ENCODE data around the gene AVPR2. TPM values are rescaled to one million over a fixed set of nuclear protein-coding genes. Genes with fewer than 3 reads are reported as not detected.
A peak's percentile ranks its signal among the peaks of the same experiment; 100 is the strongest.

The AVPR2 gene
- total RNA-seq, 4 donors from 2014 or later, result 0.78 to 2.4 (median 1.5) TPM

DNA sequence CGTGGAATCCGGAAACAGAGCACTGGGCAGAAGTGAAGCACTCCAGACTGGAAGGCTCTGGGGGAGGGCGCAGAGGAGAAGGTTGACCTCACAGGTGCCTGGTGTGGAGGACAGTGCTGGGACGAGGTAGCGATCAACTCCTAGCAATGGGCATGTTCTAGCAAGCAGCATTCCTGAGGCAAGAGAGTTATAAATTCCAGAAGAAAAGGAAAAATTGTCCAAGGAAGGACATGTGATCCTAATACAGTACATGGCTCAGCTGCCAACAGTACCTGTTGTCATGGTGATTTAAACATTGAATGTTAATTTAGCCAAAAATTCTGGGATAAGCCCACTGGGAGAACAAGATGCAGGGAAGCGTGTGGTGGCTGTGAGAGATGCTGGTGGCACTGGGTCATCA, 13.4 kb downstream of the AVPR2 start:
- 69% methylated on average over 6 of the region's 6 CpGs for WGBS
- H3K27me3 ChIP-seq, result no peaks in the 10 kb centered on the region

GRCh38 chrX:153919281-153919680, 14.8 kb downstream of the AVPR2 start:
- 80% methylated on average over 9 of the region's 13 CpGs for WGBS
- peaks cover 20% of the 10 kb centered on the region for H3K4me1 ChIP-seq
- no peaks in the 10 kb centered on the region for H3K36me3 ChIP-seq
- DNase-seq (ENCODE audit: low spot score in 2 of 2), result no peak
- no peak overlapping the region for H3K4me3 ChIP-seq
- no peaks in the 10 kb centered on the region for H3K9me3 ChIP-seq
- H3K27me3 ChIP-seq, result no peaks in the 10 kb centered on the region
- no peak for TF ChIP-seq EP300 (IDR thresholded peaks at IDR 0.05)
- TF ChIP-seq POLR2A (IDR thresholded peaks at IDR 0.05), result no peak
- no peak for TF ChIP-seq CTCF (IDR thresholded peaks at IDR 0.05)
- no peak for TF ChIP-seq POLR2AphosphoS5 (IDR thresholded peaks at IDR 0.05)
- H3K27ac ChIP-seq, result no peak overlapping the region

More for the DNA sequence above, 13.4 kb downstream of the AVPR2 start:
- no peaks in the 10 kb centered on the region for H3K9me3 ChIP-seq
- no peak for DNase-seq (ENCODE audit: low spot score in 2 of 2)
- H3K4me1 ChIP-seq, result peaks cover 13% of the 10 kb centered on the region
- H3K27ac ChIP-seq, result no peak overlapping the region
- TF ChIP-seq CTCF (IDR thresholded peaks at IDR 0.05) (no peak), POLR2AphosphoS5 (IDR thresholded peaks at IDR 0.05) (no peak), EP300 (IDR thresholded peaks at IDR 0.05) (no peak), POLR2A (IDR thresholded peaks at IDR 0.05) (no peak)
- H3K36me3 ChIP-seq, result no peaks in the 10 kb centered on the region
- H3K4me3 ChIP-seq, result no peak overlapping the region

DNA sequence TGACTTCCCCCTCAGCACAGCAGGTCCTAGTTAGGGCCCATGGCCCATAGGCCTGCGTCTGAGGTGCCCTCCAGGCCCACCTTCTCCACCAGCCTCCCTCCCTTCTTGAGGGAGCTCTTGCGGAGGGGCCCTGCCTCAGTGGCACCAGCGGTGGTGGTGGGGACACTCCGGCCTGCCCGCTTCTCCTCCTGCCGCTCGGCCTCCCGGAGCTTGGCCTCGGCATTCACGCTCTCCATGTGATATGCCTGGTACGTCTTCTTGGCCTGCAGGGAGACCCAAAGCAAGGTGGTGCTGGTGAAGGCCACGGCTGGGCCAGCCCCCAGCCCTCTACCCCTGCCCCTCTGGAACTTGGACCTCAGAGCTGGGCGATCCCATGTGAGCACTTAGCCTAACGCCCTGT, 16.1 kb downstream of the AVPR2 start:
- DNase-seq (ENCODE audit: low spot score in 2 of 2), result no peak
- Histone ChIP-seq H3K9me3 (no peaks in the 10 kb centered on the region), H3K4me1 (peaks cover 27% of the 10 kb centered on the region), H3K27ac (no peak overlapping the region), H3K36me3 (no peaks in the 10 kb centered on the region), H3K27me3 (no peaks in the 10 kb centered on the region), H3K4me3 (no peak overlapping the region)
- 95% methylated on average over 9 of the region's 14 CpGs for WGBS
- TF ChIP-seq POLR2AphosphoS5 (IDR thresholded peaks at IDR 0.05) (no peak), CTCF (IDR thresholded peaks at IDR 0.05) (no peak), POLR2A (IDR thresholded peaks at IDR 0.05) (no peak), EP300 (IDR thresholded peaks at IDR 0.05) (no peak)

- Histone ChIP-seq H3K4me3 (peak overlapping the region; percentile 16), H3K27ac (no peak overlapping the region), H3K9me3 (no peaks in the 10 kb centered on the region), H3K4me1 (peaks cover 27% of the 10 kb centered on the region), H3K36me3 (no peaks in the 10 kb centered on the region), H3K27me3 (no peaks in the 10 kb centered on the region)
- TF ChIP-seq CTCF (IDR thresholded peaks at IDR 0.05) (no peak), POLR2A (IDR thresholded peaks at IDR 0.05) (no peak), EP300 (IDR thresholded peaks at IDR 0.05) (no peak), POLR2AphosphoS5 (IDR thresholded peaks at IDR 0.05) (no peak)
- 73% methylated on average over 8 of the region's 16 CpGs for WGBS
- DNase-seq (ENCODE audit: low spot score in 2 of 2), result no peak
Measured at GRCh38 chrX:153921070-153921469, 16.6 kb downstream of the AVPR2 start.

- H3K27me3 ChIP-seq, result no peaks in the 10 kb centered on the region
Measured at GRCh38 chrX:153921511-153922446, 17.3 kb downstream of the AVPR2 start.

More at GRCh38 chrX:153921511-153922446, 17.3 kb downstream of the AVPR2 start:
- TF ChIP-seq EP300 (IDR thresholded peaks at IDR 0.05) (no peak), POLR2A (IDR thresholded peaks at IDR 0.05) (no peak), CTCF (IDR thresholded peaks at IDR 0.05) (no peak), POLR2AphosphoS5 (IDR thresholded peaks at IDR 0.05) (no peak)
- no peaks in the 10 kb centered on the region for H3K9me3 ChIP-seq
- peaks cover 33% of the 10 kb centered on the region for H3K4me1 ChIP-seq
- peak in 1 of 2 donors; percentile 59 for DNase-seq (ENCODE audit: low spot score in 2 of 2)
- no peak overlapping the region for H3K27ac ChIP-seq
- 56% methylated on average over 26 of the region's 40 CpGs for WGBS
- H3K36me3 ChIP-seq, result no peaks in the 10 kb centered on the region
- H3K4me3 ChIP-seq, result peak overlapping the region; percentile 16
